Activated B cell treated with CpG ODN at 0.5 μM for 24 hours (primary cell): Measurements from ENCODE around the gene CSNK1G1. TPM values are rescaled to one million over a fixed set of nuclear protein-coding genes. Genes with fewer than 3 reads are reported as not detected.
"Not testable (repeated sequence)": the region's sequence is repeated elsewhere in the genome, so short reads cannot be mapped to it uniquely, and the experiment has no call there.

Source experiments
- ATAC-seq: fragments of 200-7000 bp; cut with Tn5 transposase; one replicate; pipeline ENCODE4 v1.10.0; 2021; ENCODE audit warnings: low read depth, mild to moderate bottlenecking, moderate library complexity
- CTCF ChIA-PET: fragments of 350-600 bp; sonication (Branson Sonifier 250); formaldehyde crosslinking; loops from one replicate; lab custom pipeline; 2021; ENCODE audit warnings: antibody characterized with exemption; lab: Charles Lee
- POLR2A ChIA-PET: fragments of 350-600 bp; sonication (Branson Sonifier 250); formaldehyde crosslinking; loops from one replicate; lab custom pipeline; 2021; ENCODE audit warnings: antibody characterized with exemption; lab: Charles Lee
- DNase-seq: peaks from one replicate; pipeline ENCODE4 v3.0.0; 2022
- H3K27ac Mint-ChIP-seq: one replicate; pipeline ENCODE4 v1.8.0; 2020; ENCODE audit warnings: mixed read lengths
- H3K27me3 Mint-ChIP-seq: one replicate; pipeline ENCODE4 v1.8.0; 2021; ENCODE audit warnings: mixed read lengths
- H3K36me3 Mint-ChIP-seq: one replicate; pipeline ENCODE4 v1.8.0; 2021; ENCODE audit warnings: low read depth, mixed read lengths
- H3K4me1 Mint-ChIP-seq: one replicate; pipeline ENCODE4 v1.8.0; 2021; ENCODE audit warnings: mixed read lengths
- H3K4me3 Mint-ChIP-seq: one replicate; pipeline ENCODE4 v1.8.0; 2020; ENCODE audit warnings: mild to moderate bottlenecking, mixed read lengths
- H3K9me3 Mint-ChIP-seq: one replicate; pipeline ENCODE4 v1.8.0; 2020; ENCODE audit warnings: mixed read lengths
- intact Hi-C: fragments of 100-400 bp; cut with micrococcal nuclease; formaldehyde crosslinking; loops from one replicate; pipeline ENCODE4 v1.15.1; 2024
- total RNA-seq: library from RNA; stranded (reverse); gene quantifications from 2 replicates; pipeline ENCODE4 v1.2.3, GENCODE V29; 2022
- TF ChIP-seq, protein P1 (sequence below): fragments of 200-600 bp; IDR thresholded peaks from one replicate; pipeline ENCODE4 v1.8.0; 2022; ENCODE audit warnings: antibody characterized with exemption, mild to moderate bottlenecking

CSNK1G1 gene
- total RNA-seq, 1 donor from 2014 or later = 26.6 TPM

DNA sequence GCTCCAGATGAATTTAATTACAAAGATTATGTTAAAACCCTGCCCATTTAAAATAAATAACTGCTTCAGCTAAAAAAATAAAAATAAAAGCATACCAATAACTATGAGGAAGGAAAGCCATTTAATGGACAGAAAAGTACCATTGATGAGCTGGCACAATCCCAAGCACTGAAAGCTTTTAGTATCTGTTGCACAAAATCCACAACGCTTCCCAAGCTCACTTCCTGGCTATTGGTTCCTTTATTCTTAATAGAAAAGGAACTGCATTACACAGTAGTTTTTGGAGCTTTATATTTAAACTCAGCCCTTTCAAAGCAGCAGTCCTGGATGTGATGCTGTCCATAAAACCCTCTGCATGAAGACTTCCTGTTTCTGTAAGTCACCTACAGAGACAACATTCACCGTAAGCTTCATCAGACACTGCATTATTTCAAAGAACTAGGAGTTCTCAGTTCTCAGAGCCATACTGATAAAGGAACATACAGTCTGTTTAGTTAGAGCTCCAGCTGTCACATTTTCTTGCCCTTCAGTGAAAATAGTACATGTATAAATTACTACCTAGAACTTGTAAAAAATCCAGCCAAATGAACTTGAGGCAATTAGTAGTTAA lies 81.5 kb downstream of the CSNK1G1 start:
- ChIA-PET CTCF (interaction anchor here (1.1 kb wide), 1 partner anchor 453 kb away, joined by 3 read pairs; no protein-coding TSS in a partner anchor), POLR2A (interaction anchor here (1.2 kb wide), 1 partner anchor 113 kb away, joined by 3 read pairs; the partner anchor contains the start of gene TRIP4)
- ATAC-seq = no peak
- TF ChIP-seq, protein P1, sequence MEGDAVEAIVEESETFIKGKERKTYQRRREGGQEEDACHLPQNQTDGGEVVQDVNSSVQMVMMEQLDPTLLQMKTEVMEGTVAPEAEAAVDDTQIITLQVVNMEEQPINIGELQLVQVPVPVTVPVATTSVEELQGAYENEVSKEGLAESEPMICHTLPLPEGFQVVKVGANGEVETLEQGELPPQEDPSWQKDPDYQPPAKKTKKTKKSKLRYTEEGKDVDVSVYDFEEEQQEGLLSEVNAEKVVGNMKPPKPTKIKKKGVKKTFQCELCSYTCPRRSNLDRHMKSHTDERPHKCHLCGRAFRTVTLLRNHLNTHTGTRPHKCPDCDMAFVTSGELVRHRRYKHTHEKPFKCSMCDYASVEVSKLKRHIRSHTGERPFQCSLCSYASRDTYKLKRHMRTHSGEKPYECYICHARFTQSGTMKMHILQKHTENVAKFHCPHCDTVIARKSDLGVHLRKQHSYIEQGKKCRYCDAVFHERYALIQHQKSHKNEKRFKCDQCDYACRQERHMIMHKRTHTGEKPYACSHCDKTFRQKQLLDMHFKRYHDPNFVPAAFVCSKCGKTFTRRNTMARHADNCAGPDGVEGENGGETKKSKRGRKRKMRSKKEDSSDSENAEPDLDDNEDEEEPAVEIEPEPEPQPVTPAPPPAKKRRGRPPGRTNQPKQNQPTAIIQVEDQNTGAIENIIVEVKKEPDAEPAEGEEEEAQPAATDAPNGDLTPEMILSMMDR = no peak
- intact Hi-C loops = no loop called here
- H3K36me3 Mint-ChIP-seq = peaks cover 20% of the 10 kb centered on the region
- no peak for DNase-seq
- no peaks in the 10 kb centered on the region for H3K27me3 Mint-ChIP-seq
- H3K4me3 Mint-ChIP-seq = no peak overlapping the region
- H3K27ac Mint-ChIP-seq = no peak overlapping the region
- H3K9me3 Mint-ChIP-seq = no peaks in the 10 kb centered on the region
- peaks cover 15% of the 10 kb centered on the region for H3K4me1 Mint-ChIP-seq

DNA sequence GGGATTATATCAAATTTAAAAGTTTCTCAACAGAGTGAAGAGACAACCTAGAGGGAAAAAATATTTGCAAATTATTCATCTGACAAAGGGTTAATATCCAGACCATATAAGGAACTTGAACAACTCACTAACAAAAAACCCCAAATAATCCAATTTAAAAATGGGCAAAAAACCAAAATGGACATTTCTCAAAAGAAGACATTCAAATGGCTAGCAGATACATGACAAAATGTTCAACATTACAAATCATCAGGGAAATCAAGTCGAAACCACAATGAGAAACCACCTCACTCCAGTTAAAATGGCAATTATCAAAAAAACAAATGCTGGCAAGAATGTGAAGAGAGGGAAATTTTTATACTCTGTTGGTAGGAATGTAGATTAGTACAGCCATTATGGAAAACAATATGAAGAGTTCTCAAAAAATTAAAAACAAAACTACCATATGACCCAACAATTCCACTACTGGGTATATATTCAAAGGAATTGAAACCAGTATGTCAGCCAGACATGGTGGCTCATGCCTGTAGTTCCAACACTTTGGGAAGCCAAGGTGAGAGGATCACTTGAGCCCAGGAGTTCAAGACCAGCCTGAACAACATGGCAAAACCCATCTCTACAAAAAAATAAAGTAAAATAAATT lies 88.5 kb downstream of the CSNK1G1 start:
- H3K27me3 Mint-ChIP-seq = no peaks in the 10 kb centered on the region
- no peak overlapping the region for H3K4me3 Mint-ChIP-seq
- no peak overlapping the region for H3K27ac Mint-ChIP-seq
- DNase-seq = no peak
- ChIA-PET CTCF (no interaction called here), POLR2A (no interaction called here)
- ATAC-seq = no peak
- intact Hi-C loops = no loop called here
- TF ChIP-seq, protein P1 = no peak
- peaks cover 34% of the 10 kb centered on the region for H3K4me1 Mint-ChIP-seq
- H3K36me3 Mint-ChIP-seq = peaks cover 33% of the 10 kb centered on the region
- peaks cover 17% of the 10 kb centered on the region for H3K9me3 Mint-ChIP-seq

- POLR2A ChIA-PET, CTCF ChIA-PET, ATAC-seq, H3K27me3 Mint-ChIP-seq, intact Hi-C loops, H3K4me3 Mint-ChIP-seq, DNase-seq, H3K27ac Mint-ChIP-seq: not testable (repeated sequence)
- Mint-ChIP-seq H3K4me1 (peaks cover 40% of the 10 kb centered on the region), H3K36me3 (peaks cover 32% of the 10 kb centered on the region), H3K9me3 (peaks cover 17% of the 10 kb centered on the region)
These were observed 90.8 kb downstream of the CSNK1G1 start for GRCh38 chr15:64265188-64265587.

DNA sequence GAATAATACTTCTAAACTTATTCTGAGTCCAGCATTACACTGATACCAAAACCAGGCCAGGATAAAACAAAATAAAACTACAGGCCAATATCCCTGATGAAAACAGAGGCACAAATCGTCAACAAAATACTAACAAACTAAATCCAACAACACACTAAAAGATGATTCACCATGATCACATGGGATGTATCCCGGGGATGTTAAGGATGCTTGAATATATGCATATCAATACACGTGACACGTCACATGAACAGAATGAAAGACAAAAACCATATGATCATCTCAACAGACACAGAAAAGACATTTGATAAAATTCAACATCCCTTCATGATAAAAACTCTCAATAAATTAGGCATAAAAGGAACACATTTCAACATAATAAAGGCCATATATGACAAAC lies 91.5 kb downstream of the CSNK1G1 start:
- TF ChIP-seq, protein P1 = no peak
- DNase-seq (no peak), ATAC-seq (no peak)
- Mint-ChIP-seq H3K27ac (no peak overlapping the region), H3K36me3 (peaks cover 30% of the 10 kb centered on the region), H3K4me3 (no peak overlapping the region), H3K4me1 (peaks cover 40% of the 10 kb centered on the region), H3K27me3 (no peaks in the 10 kb centered on the region), H3K9me3 (peaks cover 17% of the 10 kb centered on the region)
- intact Hi-C loops = no loop called here
- ChIA-PET POLR2A (no interaction called here), CTCF (no interaction called here)

DNA sequence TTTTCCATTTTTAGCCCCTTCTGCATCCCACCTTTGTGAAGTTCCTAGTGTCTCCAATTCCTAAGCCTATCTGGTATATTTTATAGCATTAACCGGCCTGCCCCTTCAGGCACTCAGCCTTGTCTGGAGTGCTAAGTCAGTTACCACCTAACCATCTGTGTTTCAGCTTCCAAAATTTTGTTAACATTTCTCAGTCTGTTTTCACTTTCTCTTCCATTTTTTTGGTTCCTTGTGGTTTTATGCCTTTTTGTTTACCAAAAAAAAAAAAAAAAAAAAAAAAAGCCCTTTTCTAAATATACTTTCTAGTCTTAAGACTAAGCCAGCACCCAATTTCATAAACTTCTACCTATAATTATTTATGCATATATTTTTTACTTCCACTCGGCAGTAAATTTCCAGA lies 92.4 kb downstream of the CSNK1G1 start:
- DNase-seq (no peak), ATAC-seq (no peak)
- POLR2A ChIA-PET = interaction anchor here (0.6 to 0.7 kb wide), 2 partner anchors 15 to 55 kb away, joined by 13 to 19 read pairs; no protein-coding TSS in a partner anchor
- CTCF ChIA-PET = no interaction called here
- Mint-ChIP-seq H3K36me3 (peaks cover 30% of the 10 kb centered on the region), H3K4me1 (peaks cover 40% of the 10 kb centered on the region), H3K9me3 (peaks cover 17% of the 10 kb centered on the region), H3K27me3 (no peaks in the 10 kb centered on the region), H3K4me3 (peak overlapping the region; percentile 3), H3K27ac (peak overlapping the region; percentile 52)
- TF ChIP-seq, protein P1 = no peak
- intact Hi-C loops = no loop called here
